Effector memory CD8-positive, alpha-beta T cell (primary cell): ENCODE data around the gene UQCC3.
"Not testable (repeated sequence)": the region's sequence is repeated elsewhere in the genome, so short reads cannot be mapped to it uniquely, and the experiment has no call there.

Source experiments
- ATAC-seq: fragments of 150-1000 bp; cut with Tn5 transposase; replicated peaks from 2 replicates; pipeline ENCODE4 v1.10.0; 2021; ENCODE audit warnings: mild to moderate bottlenecking, moderate library complexity
- DNase-seq, 3 experiments: peaks; one replicate each; pipeline ENCODE4 v3.0.0; 2021
- H3K27ac Mint-ChIP-seq, 2 donors: one replicate each; pipeline ENCODE4 v1.8.0; 2022; ENCODE audit warnings: mild to moderate bottlenecking in 2 of 2, mixed read lengths in 2 of 2, moderate library complexity in 2 of 2
- H3K27me3 Mint-ChIP-seq, 2 donors: one replicate each; pipeline ENCODE4 v1.8.0; 2022; ENCODE audit warnings: mixed read lengths in 2 of 2
- H3K36me3 Mint-ChIP-seq: one replicate; pipeline ENCODE4 v1.8.0; 2022; ENCODE audit warnings: mild to moderate bottlenecking, moderate library complexity, mixed read lengths; ENCODE audit not compliant: insufficient read depth
- H3K4me1 Mint-ChIP-seq, 2 donors: one replicate each; pipeline ENCODE4 v1.8.0; 2022; ENCODE audit warnings: low read depth in 2 of 2, mixed read lengths in 2 of 2
- H3K4me3 Mint-ChIP-seq, 2 donors: one replicate each; pipeline ENCODE4 v1.8.0; 2022; ENCODE audit warnings: mild to moderate bottlenecking in 2 of 2, mixed read lengths in 2 of 2, moderate library complexity in 2 of 2
- H3K9me3 Mint-ChIP-seq, 2 donors: one replicate each; pipeline ENCODE4 v1.8.0; 2022; ENCODE audit warnings: mixed read lengths in 2 of 2

UQCC3 gene

DNA sequence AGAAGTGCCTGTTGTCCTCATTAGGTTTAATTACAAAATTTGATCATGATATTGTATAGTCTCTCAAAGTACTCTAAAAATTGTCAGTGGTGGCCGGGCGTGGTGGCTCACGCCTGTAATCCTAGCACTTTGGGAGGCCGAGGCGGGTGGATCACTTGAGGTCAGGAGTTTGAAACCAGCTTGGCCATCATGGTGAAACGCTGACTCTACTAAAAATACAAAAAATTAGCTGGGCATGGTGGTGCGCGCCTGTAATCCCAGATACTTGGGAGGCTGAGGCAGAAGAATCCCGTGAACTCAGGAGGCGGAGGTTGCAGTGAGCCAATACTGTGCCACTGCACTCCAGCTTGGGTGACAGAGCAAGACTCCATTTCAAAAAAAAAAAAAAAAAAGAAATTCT is 3.9 kb downstream of the UQCC3 start:
- H3K9me3 Mint-ChIP-seq, H3K27ac Mint-ChIP-seq, DNase-seq, H3K27me3 Mint-ChIP-seq, H3K4me3 Mint-ChIP-seq, ATAC-seq: not testable (repeated sequence)
- peaks cover 41 to 53% of the 10 kb centered on the region in 2 donors for H3K4me1 Mint-ChIP-seq
- peaks cover 56% of the 10 kb centered on the region for H3K36me3 Mint-ChIP-seq

GRCh38 chr11:62676698-62677097 is 5.2 kb downstream of the UQCC3 start:
- no peak for DNase-seq
- H3K27me3 Mint-ChIP-seq = no peaks in the 10 kb centered on the region
- H3K4me1 Mint-ChIP-seq = peaks cover 35 to 41% of the 10 kb centered on the region in 2 donors
- peak overlapping the region; percentile 98 to 99 for H3K27ac Mint-ChIP-seq
- ATAC-seq = no peak
- H3K36me3 Mint-ChIP-seq = peaks cover 56% of the 10 kb centered on the region
- H3K9me3 Mint-ChIP-seq = no peaks in the 10 kb centered on the region
- peak overlapping the region; percentile 51 to 53 for H3K4me3 Mint-ChIP-seq

GRCh38 chr11:62677156-62677555 is 5.7 kb downstream of the UQCC3 start:
- Mint-ChIP-seq H3K4me3 (peak overlapping the region; percentile 51 to 53), H3K27ac (peak overlapping the region; percentile 98 to 99), H3K36me3 (peaks cover 53% of the 10 kb centered on the region), H3K9me3 (no peaks in the 10 kb centered on the region), H3K4me1 (peaks cover 31 to 37% of the 10 kb centered on the region in 2 donors), H3K27me3 (no peaks in the 10 kb centered on the region)
- no peak for DNase-seq
- no peak for ATAC-seq

- Mint-ChIP-seq H3K4me3 (peak overlapping the region; percentile 86 to 87), H3K9me3 (no peaks in the 10 kb centered on the region), H3K27me3 (no peaks in the 10 kb centered on the region), H3K36me3 (peaks cover 47% of the 10 kb centered on the region), H3K4me1 (peaks cover 29 to 32% of the 10 kb centered on the region in 2 donors), H3K27ac (peak overlapping the region; percentile 98 to 99)
- DNase-seq (no peak), ATAC-seq (no peak)
These were observed 6.2 kb downstream of the UQCC3 start for GRCh38 chr11:62677714-62678113.

- ATAC-seq = no peak
- DNase-seq = no peak
- Mint-ChIP-seq H3K4me3 (peak overlapping the region; percentile 86 to 87), H3K27ac (peak overlapping the region; percentile 98 to 99), H3K36me3 (peaks cover 43% of the 10 kb centered on the region), H3K27me3 (no peaks in the 10 kb centered on the region), H3K4me1 (peaks cover 25 to 28% of the 10 kb centered on the region in 2 donors), H3K9me3 (no peaks in the 10 kb centered on the region)
These were observed 6.9 kb downstream of the UQCC3 start for GRCh38 chr11:62678433-62678769.

- DNase-seq = peak; percentile 74 to 75 (median 75)
- peak; percentile 83 for ATAC-seq
- peak within 1 kb of the TSS; percentile 98 to 99 for H3K27ac Mint-ChIP-seq
- H3K36me3 Mint-ChIP-seq = peaks cover 42% of the 10 kb centered on the region
- no peaks in the 10 kb centered on the region for H3K9me3 Mint-ChIP-seq
- H3K27me3 Mint-ChIP-seq = no peaks in the 10 kb centered on the region
- peak within 1 kb of the TSS; percentile 86 to 87 for H3K4me3 Mint-ChIP-seq
- peaks cover 25 to 28% of the 10 kb centered on the region in 2 donors for H3K4me1 Mint-ChIP-seq
These were observed 7.6 kb downstream of the UQCC3 start, which contains the start of gene UBXN1 for GRCh38 chr11:62678770-62679696. Gene UBXN1, minus strand, starts transcription at chr11:62679073. Its CDS starts 150 bp downstream, at chr11:62678923.

DNA sequence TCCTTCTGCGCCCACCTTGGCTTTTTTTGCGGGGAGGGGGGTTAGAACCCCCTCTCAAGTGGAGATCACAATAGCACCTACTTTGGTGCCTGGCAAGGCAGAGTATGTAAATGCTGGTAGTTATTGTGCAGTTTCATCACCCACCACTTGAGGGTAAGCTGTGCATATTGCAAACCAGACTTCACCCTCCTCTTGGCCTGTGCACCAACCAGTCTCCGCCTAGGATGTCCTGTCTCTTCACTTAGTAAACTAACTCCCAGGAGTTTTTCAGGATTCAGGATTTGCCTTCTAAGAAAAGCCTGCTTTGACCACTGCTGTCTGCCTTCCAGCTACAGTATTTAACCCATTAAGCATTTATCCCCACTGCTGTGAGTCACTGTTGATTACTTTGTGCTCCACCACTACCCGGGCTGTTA is 9.4 kb downstream of the UQCC3 start:
- ATAC-seq (peak; percentile 39), DNase-seq (peak in 1 of 3 experiments; percentile 7)
- peaks cover 30% of the 10 kb centered on the region for H3K36me3 Mint-ChIP-seq
- H3K9me3 Mint-ChIP-seq = no peaks in the 10 kb centered on the region
- peaks cover 24 to 25% of the 10 kb centered on the region in 2 donors for H3K4me1 Mint-ChIP-seq
- peak overlapping the region; percentile 38 to 87 for H3K4me3 Mint-ChIP-seq
- no peaks in the 10 kb centered on the region for H3K27me3 Mint-ChIP-seq
- H3K27ac Mint-ChIP-seq = peak overlapping the region in 1 of 2 donors; percentile 69

- ATAC-seq (no peak), DNase-seq (no peak)
- Mint-ChIP-seq H3K9me3 (no peaks in the 10 kb centered on the region), H3K27ac (no peak overlapping the region), H3K4me3 (no peak overlapping the region), H3K27me3 (no peaks in the 10 kb centered on the region), H3K4me1 (peaks cover 15 to 16% of the 10 kb centered on the region in 2 donors), H3K36me3 (peaks cover 15% of the 10 kb centered on the region)
These were observed 11.0 kb downstream of the UQCC3 start for GRCh38 chr11:62682518-62682917.

- Mint-ChIP-seq H3K36me3 (peaks cover 3% of the 10 kb centered on the region), H3K27me3 (no peaks in the 10 kb centered on the region), H3K27ac (no peak overlapping the region), H3K4me3 (no peak overlapping the region), H3K4me1 (no peaks in the 10 kb centered on the region), H3K9me3 (no peaks in the 10 kb centered on the region)
- DNase-seq (no peak), ATAC-seq (no peak)
These were observed 16.3 kb downstream of the UQCC3 start for GRCh38 chr11:62687508-62688396.

DNA sequence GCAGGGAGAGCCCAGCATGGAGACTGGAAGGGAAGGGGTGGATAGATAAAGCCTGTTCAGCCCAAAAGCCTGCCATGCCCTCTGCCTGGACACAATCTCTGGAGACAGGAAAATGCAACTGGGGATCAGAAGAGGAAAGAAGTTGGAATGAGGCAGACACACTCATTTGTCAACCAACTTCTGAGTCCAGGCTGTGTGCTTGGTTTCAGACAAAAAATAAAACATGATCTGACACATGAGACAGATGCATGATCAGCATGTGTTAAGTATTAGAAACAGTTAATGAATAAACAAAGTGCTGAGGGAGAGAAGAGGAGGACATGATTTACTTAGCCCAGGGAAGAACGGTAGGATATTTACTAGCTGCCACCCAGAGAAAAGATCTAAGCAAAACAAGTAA is 17.0 kb downstream of the UQCC3 start:
- H3K9me3 Mint-ChIP-seq = no peaks in the 10 kb centered on the region
- no peak overlapping the region for H3K27ac Mint-ChIP-seq
- H3K36me3 Mint-ChIP-seq = peaks cover 3% of the 10 kb centered on the region
- ATAC-seq = no peak
- no peak overlapping the region for H3K4me3 Mint-ChIP-seq
- no peak for DNase-seq
- no peaks in the 10 kb centered on the region for H3K27me3 Mint-ChIP-seq
- H3K4me1 Mint-ChIP-seq = no peaks in the 10 kb centered on the region

DNA sequence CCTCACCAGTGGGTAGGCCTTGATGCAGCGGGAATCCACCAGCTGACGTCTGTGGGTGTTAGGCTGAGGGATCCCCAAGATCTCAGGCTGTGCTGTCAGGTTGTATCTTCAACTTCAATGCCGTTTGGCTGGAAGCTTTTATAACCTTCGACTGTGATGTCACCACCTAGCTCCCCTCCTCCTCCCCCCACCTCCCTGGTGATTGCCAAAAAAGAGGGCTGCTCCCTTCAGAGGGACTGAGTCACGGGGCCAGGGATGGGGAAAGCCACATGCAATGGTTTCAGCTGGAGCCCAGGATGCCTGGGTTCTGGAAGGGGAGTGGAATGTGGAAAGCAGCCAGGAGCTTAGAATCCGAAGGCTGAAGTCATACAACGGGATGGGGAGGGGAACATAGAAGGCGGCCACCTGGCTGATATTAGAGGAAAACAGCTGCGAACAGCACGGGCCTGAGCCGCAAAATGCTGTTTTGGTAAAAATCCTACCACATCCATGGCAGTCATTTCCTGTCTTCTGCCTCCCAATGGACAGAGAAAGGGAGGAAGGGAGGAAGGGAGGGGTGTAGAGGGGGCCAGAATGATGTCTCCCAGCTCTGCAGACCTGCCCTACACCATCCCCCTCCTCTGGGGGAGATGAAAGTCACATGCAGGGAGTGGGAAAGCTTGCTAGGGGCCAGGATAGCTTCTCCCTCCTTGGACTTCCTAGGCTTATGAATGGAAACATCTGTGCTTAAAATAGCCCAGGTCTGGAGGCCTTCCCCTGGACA is 18.1 kb downstream of the UQCC3 start, which contains the start of gene LRRN4CL:
LRRN4CL (minus strand) TSS at position 110 of the 763 bp plus-strand sequence. CDS start 1,022 bp downstream, outside the sequence.
- Mint-ChIP-seq H3K4me1 (peaks cover under 1 to 2% of the 10 kb centered on the region in 2 donors), H3K4me3 (no peak within 1 kb of the TSS), H3K36me3 (peaks cover 3% of the 10 kb centered on the region), H3K27ac (no peak within 1 kb of the TSS), H3K27me3 (no peaks in the 10 kb centered on the region), H3K9me3 (no peaks in the 10 kb centered on the region)
- ATAC-seq (no peak), DNase-seq (no peak)

- not testable (repeated sequence) for H3K4me1 Mint-ChIP-seq, ATAC-seq, H3K4me3 Mint-ChIP-seq, H3K27me3 Mint-ChIP-seq, H3K9me3 Mint-ChIP-seq, H3K27ac Mint-ChIP-seq, DNase-seq
- peaks cover 11% of the 10 kb centered on the region for H3K36me3 Mint-ChIP-seq
These were observed 22.2 kb downstream of the UQCC3 start for GRCh38 chr11:62693624-62694023.
